Panc1 (cell line): ENCODE measurements around the gene HABP2. TPM values are rescaled to one million over a fixed set of nuclear protein-coding genes. Genes with fewer than 3 reads are reported as not detected.

Experiments
- ATAC-seq: fragments of 200-7000 bp; cut with Tn5 transposase; 2 replicates; pipeline ENCODE4 v1.9.1; 2020; ENCODE audit warnings: mild to moderate bottlenecking, moderate library complexity
- BruUV-seq: library from RNA; stranded (reverse); fragments of 400-500 nt; replicated peaks from 2 replicates; lab custom pipeline; 2021; lab: Mats Ljungman, UMichigan
- CTCF ChIA-PET: fragments of 300-600 bp; sonication (Branson Sonifier 250); formaldehyde crosslinking; loops from one replicate; lab custom pipeline; 2022; ENCODE audit warnings: antibody characterized with exemption; lab: Charles Lee
- POLR2A ChIA-PET: fragments of 300-600 bp; sonication (Branson Sonifier 250); formaldehyde crosslinking; loops from one replicate; lab custom pipeline; 2022; ENCODE audit warnings: antibody characterized with exemption; lab: Charles Lee
- DNase-seq: peaks from one replicate; pipeline ENCODE4 v3.0.0-alpha.2; 2010; ENCODE audit warnings: low read depth, low spot score
- H3K27ac ChIP-seq: 2 replicates; pipeline ENCODE4 v1.5.1; 2011; ENCODE audit warnings: mild to moderate bottlenecking, low read length, inconsistent platforms
- H3K27me3 ChIP-seq: fragments of 200-500 bp; sonication (Bioruptor generic); 2 replicates; pipeline ENCODE4 v1.6.0; 2014; ENCODE audit warnings: low read length, inconsistent platforms; ENCODE audit not compliant: control insufficient read depth, insufficient read depth
- H3K36me3 ChIP-seq: fragments of 200-500 bp; sonication (Bioruptor generic); 2 replicates; pipeline ENCODE4 v1.5.1; 2014; ENCODE audit warnings: inconsistent platforms, mild to moderate bottlenecking, low read length, moderate library complexity; ENCODE audit not compliant: control insufficient read depth, insufficient read depth
- H3K4me1 ChIP-seq: 2 replicates; pipeline ENCODE4 v1.5.1; 2011; ENCODE audit warnings: inconsistent platforms, mild to moderate bottlenecking, low read length, moderate library complexity; ENCODE audit not compliant: control insufficient read depth, insufficient read depth
- H3K4me3 ChIP-seq, 2 experiments: 2 replicates each; pipeline ENCODE4 v1.5.1; 2011 to 2012; ENCODE audit warnings: low read depth in 2 of 2, low read length in 2 of 2, mild to moderate bottlenecking in 2 of 2, inconsistent platforms in 1 of 2, moderate library complexity in 1 of 2
- H3K9me3 ChIP-seq: fragments of 200-500 bp; sonication (Bioruptor generic); 2 replicates; pipeline ENCODE4 v1.5.1; 2014; ENCODE audit warnings: low read depth, mild to moderate bottlenecking, inconsistent platforms, low read length, moderate library complexity; ENCODE audit not compliant: control insufficient read depth, insufficient read depth
- POLR2AphosphoS5 ChIP-seq: IDR thresholded peaks from 2 replicates; pipeline ENCODE4 v1.6.1; 2012; ENCODE audit warnings: mild to moderate bottlenecking, low read depth, low read length, moderate library complexity
- SIN3A ChIP-seq: IDR thresholded peaks from 2 replicates; pipeline ENCODE4 v1.6.1; 2012; ENCODE audit warnings: low read depth, mild to moderate bottlenecking, low read length, moderate library complexity, borderline replicate concordance; ENCODE audit not compliant: insufficient read depth
- TCF7L2 ChIP-seq: IDR thresholded peaks from 2 replicates; pipeline ENCODE4 v1.6.1; 2011; ENCODE audit warnings: mild to moderate bottlenecking, low read depth, low read length, inconsistent platforms
- in situ Hi-C: cut with HindIII; loops from 2 replicates; pipeline ENCODE4 v1.10.0; 2016; ENCODE audit warnings: low sequenced_read_pairs, low pct_unique_long_range_greater_than_20kb
- intact Hi-C: fragments of 100-400 bp; cut with micrococcal nuclease; formaldehyde crosslinking; loops from one replicate; pipeline ENCODE4 v1.10.0; 2022; ENCODE audit not compliant: unreplicated experiment
- total RNA-seq: library from RNA; stranded (reverse); gene quantifications from one replicate; pipeline ENCODE4 v1.2.1, GENCODE V29; 2021; ENCODE audit not compliant: unreplicated experiment
- TF ChIP-seq, protein P1 (sequence below): fragments of 450-650 bp; IDR thresholded peaks from 2 replicates; pipeline ENCODE4 v1.5.1; 2017; ENCODE audit warnings: mild to moderate bottlenecking
- TF ChIP-seq, protein P2 (sequence below), 2 experiments: IDR thresholded peaks; 2 replicates each; pipeline ENCODE4 v1.6.1; 2011 to 2012; ENCODE audit warnings: low read depth in 2 of 2, control low read depth in 1 of 2, low read length in 1 of 2, mild to moderate bottlenecking in 1 of 2, moderate library complexity in 1 of 2; ENCODE audit not compliant: insufficient read depth in 1 of 2

HABP2 gene
- total RNA-seq, 1 experiment from 2014 or later: 0.13 TPM

- Histone ChIP-seq H3K9me3 (no peaks in the 10 kb centered on the region), H3K36me3 (no peaks in the 10 kb centered on the region), H3K27me3 (peaks cover 4% of the 10 kb centered on the region; the same call in 1 of the 2 replicates), H3K4me1 (no peaks in the 10 kb centered on the region), H3K27ac (no peak overlapping the region), H3K4me3 (no peak overlapping the region)
- no peak for DNase-seq
- ATAC-seq: peak; percentile 46; the same call in 1 of the 2 replicates
- intact Hi-C loops (no loop called here), in situ Hi-C loops (no loop called here)
- ChIA-PET CTCF (no interaction called here), POLR2A (interaction anchor here (0.6 kb wide), 1 partner anchor 48 kb away, joined by 16 read pairs; no protein-coding TSS in a partner anchor)
- no peak for TF ChIP-seq TCF7L2
- TF ChIP-seq, protein P1, sequence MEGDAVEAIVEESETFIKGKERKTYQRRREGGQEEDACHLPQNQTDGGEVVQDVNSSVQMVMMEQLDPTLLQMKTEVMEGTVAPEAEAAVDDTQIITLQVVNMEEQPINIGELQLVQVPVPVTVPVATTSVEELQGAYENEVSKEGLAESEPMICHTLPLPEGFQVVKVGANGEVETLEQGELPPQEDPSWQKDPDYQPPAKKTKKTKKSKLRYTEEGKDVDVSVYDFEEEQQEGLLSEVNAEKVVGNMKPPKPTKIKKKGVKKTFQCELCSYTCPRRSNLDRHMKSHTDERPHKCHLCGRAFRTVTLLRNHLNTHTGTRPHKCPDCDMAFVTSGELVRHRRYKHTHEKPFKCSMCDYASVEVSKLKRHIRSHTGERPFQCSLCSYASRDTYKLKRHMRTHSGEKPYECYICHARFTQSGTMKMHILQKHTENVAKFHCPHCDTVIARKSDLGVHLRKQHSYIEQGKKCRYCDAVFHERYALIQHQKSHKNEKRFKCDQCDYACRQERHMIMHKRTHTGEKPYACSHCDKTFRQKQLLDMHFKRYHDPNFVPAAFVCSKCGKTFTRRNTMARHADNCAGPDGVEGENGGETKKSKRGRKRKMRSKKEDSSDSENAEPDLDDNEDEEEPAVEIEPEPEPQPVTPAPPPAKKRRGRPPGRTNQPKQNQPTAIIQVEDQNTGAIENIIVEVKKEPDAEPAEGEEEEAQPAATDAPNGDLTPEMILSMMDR: peak; percentile 26
- BruUV-seq: no TSS peak
Measured at GRCh38 chr10:113610631-113611601, 58.1 kb downstream of the HABP2 start.

DNA sequence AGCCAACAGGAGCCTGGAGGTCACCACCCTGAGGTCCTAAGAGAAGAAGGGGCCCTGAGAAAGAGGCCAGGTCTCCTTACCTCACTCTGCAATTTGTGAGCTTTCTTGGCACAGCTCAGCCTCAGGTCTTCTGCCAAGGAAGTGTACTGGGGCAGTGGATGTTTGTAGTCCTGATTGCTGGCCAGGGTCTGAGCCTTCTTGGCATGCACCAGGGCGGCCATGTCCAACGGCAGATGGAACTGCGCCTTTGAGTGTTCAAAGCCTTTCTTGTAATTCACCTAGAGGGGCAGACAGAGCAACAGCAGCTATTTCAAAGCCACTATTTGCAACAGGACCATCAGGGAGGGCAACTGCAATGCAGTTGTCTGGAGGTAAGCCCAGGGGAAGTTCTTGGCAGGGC, 59.3 kb downstream of the HABP2 start:
- ChIA-PET POLR2A (no interaction called here), CTCF (no interaction called here)
- DNase-seq: no peak
- Histone ChIP-seq H3K27ac (no peak overlapping the region), H3K4me3 (no peak overlapping the region), H3K27me3 (peaks cover 14% of the 10 kb centered on the region), H3K9me3 (no peaks in the 10 kb centered on the region), H3K36me3 (no peaks in the 10 kb centered on the region), H3K4me1 (no peaks in the 10 kb centered on the region)
- no peak for ATAC-seq
- intact Hi-C loops (no loop called here), in situ Hi-C loops (no loop called here)
- no TSS peak for BruUV-seq
- TF ChIP-seq TCF7L2 (no peak), POLR2AphosphoS5 (no peak), SIN3A (no peak)
- TF ChIP-seq, protein P2, sequence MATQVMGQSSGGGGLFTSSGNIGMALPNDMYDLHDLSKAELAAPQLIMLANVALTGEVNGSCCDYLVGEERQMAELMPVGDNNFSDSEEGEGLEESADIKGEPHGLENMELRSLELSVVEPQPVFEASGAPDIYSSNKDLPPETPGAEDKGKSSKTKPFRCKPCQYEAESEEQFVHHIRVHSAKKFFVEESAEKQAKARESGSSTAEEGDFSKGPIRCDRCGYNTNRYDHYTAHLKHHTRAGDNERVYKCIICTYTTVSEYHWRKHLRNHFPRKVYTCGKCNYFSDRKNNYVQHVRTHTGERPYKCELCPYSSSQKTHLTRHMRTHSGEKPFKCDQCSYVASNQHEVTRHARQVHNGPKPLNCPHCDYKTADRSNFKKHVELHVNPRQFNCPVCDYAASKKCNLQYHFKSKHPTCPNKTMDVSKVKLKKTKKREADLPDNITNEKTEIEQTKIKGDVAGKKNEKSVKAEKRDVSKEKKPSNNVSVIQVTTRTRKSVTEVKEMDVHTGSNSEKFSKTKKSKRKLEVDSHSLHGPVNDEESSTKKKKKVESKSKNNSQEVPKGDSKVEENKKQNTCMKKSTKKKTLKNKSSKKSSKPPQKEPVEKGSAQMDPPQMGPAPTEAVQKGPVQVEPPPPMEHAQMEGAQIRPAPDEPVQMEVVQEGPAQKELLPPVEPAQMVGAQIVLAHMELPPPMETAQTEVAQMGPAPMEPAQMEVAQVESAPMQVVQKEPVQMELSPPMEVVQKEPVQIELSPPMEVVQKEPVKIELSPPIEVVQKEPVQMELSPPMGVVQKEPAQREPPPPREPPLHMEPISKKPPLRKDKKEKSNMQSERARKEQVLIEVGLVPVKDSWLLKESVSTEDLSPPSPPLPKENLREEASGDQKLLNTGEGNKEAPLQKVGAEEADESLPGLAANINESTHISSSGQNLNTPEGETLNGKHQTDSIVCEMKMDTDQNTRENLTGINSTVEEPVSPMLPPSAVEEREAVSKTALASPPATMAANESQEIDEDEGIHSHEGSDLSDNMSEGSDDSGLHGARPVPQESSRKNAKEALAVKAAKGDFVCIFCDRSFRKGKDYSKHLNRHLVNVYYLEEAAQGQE (IDR thresholded peaks at IDR 0.05; ENCODE audit: insufficient read depth in 1 of 2, low read depth in 2 of 2, low read length in 1 of 2): no peak
- TF ChIP-seq, protein P1: no peak
